Panc1 (cell line): ENCODE results near the gene RAB43. TPM values are rescaled to one million over a fixed set of nuclear protein-coding genes. Genes with fewer than 3 reads are reported as not detected.

ENCODE experiments used
- ATAC-seq: fragments of 200-7000 bp; cut with Tn5 transposase; 2 replicates; pipeline ENCODE4 v1.9.1; 2020; ENCODE audit warnings: mild to moderate bottlenecking, moderate library complexity
- BruUV-seq: library from RNA; stranded (reverse); fragments of 400-500 nt; replicated peaks from 2 replicates; lab custom pipeline; 2021; lab: Mats Ljungman, UMichigan
- CTCF ChIA-PET: fragments of 300-600 bp; sonication (Branson Sonifier 250); formaldehyde crosslinking; loops from one replicate; lab custom pipeline; 2022; ENCODE audit warnings: antibody characterized with exemption; lab: Charles Lee
- POLR2A ChIA-PET: fragments of 300-600 bp; sonication (Branson Sonifier 250); formaldehyde crosslinking; loops from one replicate; lab custom pipeline; 2022; ENCODE audit warnings: antibody characterized with exemption; lab: Charles Lee
- DNase-seq: peaks from one replicate; pipeline ENCODE4 v3.0.0-alpha.2; 2010; ENCODE audit warnings: low read depth, low spot score
- H3K27ac ChIP-seq: 2 replicates; pipeline ENCODE4 v1.5.1; 2011; ENCODE audit warnings: mild to moderate bottlenecking, low read length, inconsistent platforms
- H3K27me3 ChIP-seq: fragments of 200-500 bp; sonication (Bioruptor generic); 2 replicates; pipeline ENCODE4 v1.6.0; 2014; ENCODE audit warnings: low read length, inconsistent platforms; ENCODE audit not compliant: control insufficient read depth, insufficient read depth
- H3K36me3 ChIP-seq: fragments of 200-500 bp; sonication (Bioruptor generic); 2 replicates; pipeline ENCODE4 v1.5.1; 2014; ENCODE audit warnings: inconsistent platforms, mild to moderate bottlenecking, low read length, moderate library complexity; ENCODE audit not compliant: control insufficient read depth, insufficient read depth
- H3K4me1 ChIP-seq: 2 replicates; pipeline ENCODE4 v1.5.1; 2011; ENCODE audit warnings: inconsistent platforms, mild to moderate bottlenecking, low read length, moderate library complexity; ENCODE audit not compliant: control insufficient read depth, insufficient read depth
- H3K4me3 ChIP-seq, 2 experiments: 2 replicates each; pipeline ENCODE4 v1.5.1; 2011 to 2012; ENCODE audit warnings: low read depth in 2 of 2, low read length in 2 of 2, mild to moderate bottlenecking in 2 of 2, inconsistent platforms in 1 of 2, moderate library complexity in 1 of 2
- H3K9me3 ChIP-seq: fragments of 200-500 bp; sonication (Bioruptor generic); 2 replicates; pipeline ENCODE4 v1.5.1; 2014; ENCODE audit warnings: low read depth, mild to moderate bottlenecking, inconsistent platforms, low read length, moderate library complexity; ENCODE audit not compliant: control insufficient read depth, insufficient read depth
- CTCF ChIP-seq: fragments of 450-650 bp; IDR thresholded peaks from 2 replicates; pipeline ENCODE4 v1.5.1; 2017; ENCODE audit warnings: mild to moderate bottlenecking
- POLR2AphosphoS5 ChIP-seq: IDR thresholded peaks from 2 replicates; pipeline ENCODE4 v1.6.1; 2012; ENCODE audit warnings: mild to moderate bottlenecking, low read depth, low read length, moderate library complexity
- REST ChIP-seq, 2 experiments: IDR thresholded peaks; 2 replicates each; pipeline ENCODE4 v1.6.1; 2011 to 2012; ENCODE audit warnings: low read depth in 2 of 2, control low read depth in 1 of 2, low read length in 1 of 2, mild to moderate bottlenecking in 1 of 2, moderate library complexity in 1 of 2; ENCODE audit not compliant: insufficient read depth in 1 of 2
- SIN3A ChIP-seq: IDR thresholded peaks from 2 replicates; pipeline ENCODE4 v1.6.1; 2012; ENCODE audit warnings: low read depth, mild to moderate bottlenecking, low read length, moderate library complexity, borderline replicate concordance; ENCODE audit not compliant: insufficient read depth
- TCF7L2 ChIP-seq: IDR thresholded peaks from 2 replicates; pipeline ENCODE4 v1.6.1; 2011; ENCODE audit warnings: mild to moderate bottlenecking, low read depth, low read length, inconsistent platforms
- in situ Hi-C: cut with HindIII; loops from 2 replicates; pipeline ENCODE4 v1.10.0; 2016; ENCODE audit warnings: low sequenced_read_pairs, low pct_unique_long_range_greater_than_20kb
- intact Hi-C: fragments of 100-400 bp; cut with micrococcal nuclease; formaldehyde crosslinking; loops from one replicate; pipeline ENCODE4 v1.10.0; 2022; ENCODE audit not compliant: unreplicated experiment
- total RNA-seq: library from RNA; stranded (reverse); gene quantifications from one replicate; pipeline ENCODE4 v1.2.1, GENCODE V29; 2021; ENCODE audit not compliant: unreplicated experiment

The RAB43 gene
- total RNA-seq, 1 experiment from 2014 or later: 27.7 TPM

DNA sequence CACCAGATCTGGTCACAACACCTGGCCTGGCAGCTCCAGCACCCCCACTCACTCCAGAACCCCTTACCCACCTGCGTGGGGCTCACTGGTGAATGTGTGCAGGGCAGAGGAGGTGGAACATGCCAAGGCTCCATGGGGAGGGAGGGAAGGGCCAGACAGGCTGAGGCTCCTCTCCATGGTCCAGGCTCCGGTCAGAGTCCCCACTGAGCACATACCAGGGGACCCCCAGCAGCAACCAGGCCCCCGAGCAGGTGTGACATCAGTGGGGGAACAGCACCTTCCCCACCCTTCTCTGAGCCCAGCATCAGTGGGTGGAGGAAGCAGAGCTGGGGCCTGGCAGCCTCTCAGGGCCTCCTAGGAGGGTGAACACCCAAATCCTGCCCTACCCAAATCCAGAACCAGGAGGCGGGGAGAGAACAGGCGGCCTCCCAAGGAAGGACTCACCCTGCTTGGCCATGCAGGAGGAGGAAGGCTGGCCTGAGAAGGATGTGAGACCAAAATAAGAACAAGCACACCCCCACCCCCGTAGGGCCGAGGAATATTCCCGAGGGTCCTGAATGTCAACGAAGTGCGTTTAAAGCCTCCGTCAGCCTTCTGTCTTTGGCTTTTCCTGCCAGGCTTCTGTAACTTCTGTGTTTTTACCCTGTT lies 62.2 kb downstream of the RAB43 start:
- DNase-seq: no peak
- Histone ChIP-seq H3K4me1 (peaks cover 21% of the 10 kb centered on the region), H3K27me3 (no peaks in the 10 kb centered on the region), H3K36me3 (no peaks in the 10 kb centered on the region), H3K9me3 (no peaks in the 10 kb centered on the region), H3K27ac (no peak overlapping the region), H3K4me3 (no peak overlapping the region)
- intact Hi-C loops: no loop called here
- ChIA-PET CTCF (no interaction called here), POLR2A (no interaction called here)
- BruUV-seq: no TSS peak
- in situ Hi-C loops: no loop called here
- no peak for ATAC-seq
- TF ChIP-seq SIN3A (no peak), TCF7L2 (no peak), REST (IDR thresholded peaks at IDR 0.05; ENCODE audit: insufficient read depth in 1 of 2, low read depth in 2 of 2, low read length in 1 of 2) (no peak), CTCF (no peak)

DNA sequence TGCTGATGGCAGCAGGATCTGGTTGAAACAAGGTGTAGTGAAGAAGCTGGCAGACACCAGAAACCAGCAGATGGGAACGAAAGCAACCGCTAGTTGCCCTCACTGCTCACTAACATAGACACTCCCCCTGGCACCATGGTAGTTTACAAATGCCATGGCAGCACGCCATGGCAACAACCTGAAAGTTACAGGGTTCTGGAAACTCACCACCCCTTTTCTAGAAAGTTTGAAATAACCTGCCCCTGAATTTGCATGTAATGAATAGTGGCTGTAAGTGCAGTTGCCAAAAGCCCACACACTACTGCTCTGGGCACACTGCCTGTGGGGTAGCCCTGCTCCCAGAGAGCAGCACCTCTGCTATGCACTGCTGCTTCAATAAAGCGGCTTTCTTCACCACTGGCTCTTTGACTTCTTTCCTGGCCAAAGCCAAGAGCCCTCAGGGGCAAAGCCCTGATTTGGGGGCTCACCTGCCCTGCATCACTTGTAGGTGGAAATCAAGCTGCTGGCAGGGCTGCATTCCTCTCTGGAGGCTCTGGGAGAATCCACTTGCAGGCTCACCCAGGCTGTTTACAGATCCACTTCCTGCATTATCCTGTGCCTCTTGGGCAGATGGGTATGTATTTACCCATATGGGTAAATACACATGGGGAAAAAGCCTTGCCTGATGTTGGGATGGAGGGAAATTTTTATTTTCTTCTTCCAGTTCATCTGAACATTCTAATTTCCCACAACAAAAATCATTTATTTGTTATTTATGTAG lies 63.0 kb downstream of the RAB43 start:
- ChIA-PET CTCF (no interaction called here), POLR2A (no interaction called here)
- Histone ChIP-seq H3K4me3 (no peak overlapping the region), H3K4me1 (peaks cover 29% of the 10 kb centered on the region), H3K36me3 (no peaks in the 10 kb centered on the region), H3K27ac (no peak overlapping the region), H3K27me3 (no peaks in the 10 kb centered on the region), H3K9me3 (no peaks in the 10 kb centered on the region)
- in situ Hi-C loops (no loop called here), intact Hi-C loops (no loop called here)
- ATAC-seq: no peak
- TF ChIP-seq REST (IDR thresholded peaks at IDR 0.05; ENCODE audit: insufficient read depth in 1 of 2, low read depth in 2 of 2, low read length in 1 of 2) (no peak), CTCF (no peak), TCF7L2 (no peak), SIN3A (no peak), POLR2AphosphoS5 (no peak)
- no TSS peak for BruUV-seq
- DNase-seq: no peak
